NCI-H2081 (cell line): ENCODE data around the gene RBM17.
"Not testable (repeated sequence)": the region's sequence is repeated elsewhere in the genome, so short reads cannot be mapped to it uniquely, and the experiment has no call there.

Experiments used
- DNase-seq, 2 experiments: peaks; one replicate each; lab custom pipeline; 2025; lab: John Stamatoyannopoulos, UW

RBM17 gene, protein sequence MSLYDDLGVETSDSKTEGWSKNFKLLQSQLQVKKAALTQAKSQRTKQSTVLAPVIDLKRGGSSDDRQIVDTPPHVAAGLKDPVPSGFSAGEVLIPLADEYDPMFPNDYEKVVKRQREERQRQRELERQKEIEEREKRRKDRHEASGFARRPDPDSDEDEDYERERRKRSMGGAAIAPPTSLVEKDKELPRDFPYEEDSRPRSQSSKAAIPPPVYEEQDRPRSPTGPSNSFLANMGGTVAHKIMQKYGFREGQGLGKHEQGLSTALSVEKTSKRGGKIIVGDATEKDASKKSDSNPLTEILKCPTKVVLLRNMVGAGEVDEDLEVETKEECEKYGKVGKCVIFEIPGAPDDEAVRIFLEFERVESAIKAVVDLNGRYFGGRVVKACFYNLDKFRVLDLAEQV

DNA sequence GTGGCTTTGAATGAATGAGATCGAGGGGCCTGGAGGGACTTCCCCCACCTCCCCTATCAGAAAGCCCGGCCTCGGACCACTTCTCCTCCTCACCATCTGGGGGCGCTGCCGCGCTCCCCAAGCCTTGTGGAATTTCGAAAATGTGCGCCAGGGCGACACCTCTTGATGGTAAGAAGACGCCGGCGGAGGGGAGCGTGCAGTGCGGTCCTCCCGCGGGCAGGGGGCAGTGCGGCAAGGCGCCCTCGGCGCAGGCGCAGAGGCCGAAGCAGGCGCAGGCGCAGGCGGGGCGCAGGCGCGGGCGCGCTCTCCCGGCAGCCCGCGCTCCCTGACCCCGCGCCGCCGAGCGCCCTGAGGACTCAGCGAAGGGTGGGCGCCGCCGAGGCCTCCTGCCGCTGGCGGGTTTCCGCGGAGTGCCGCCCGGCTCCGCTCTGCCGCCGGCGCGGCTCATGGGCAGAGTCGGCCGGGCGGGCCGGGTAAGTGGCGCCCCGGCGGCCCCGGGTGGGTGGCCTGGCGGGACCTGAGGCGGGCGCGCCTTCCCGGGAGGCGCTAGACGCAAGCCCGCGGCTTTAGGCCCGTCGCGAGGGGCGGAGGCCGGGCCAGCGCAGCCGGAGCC is at the start of gene RBM17:
TSS of gene RBM17 (plus strand) at position 314 of the 613 bp plus-strand sequence. CDS start 8,032 bp downstream, outside the sequence.
- peak; percentile 84 to 86 for DNase-seq

DNA sequence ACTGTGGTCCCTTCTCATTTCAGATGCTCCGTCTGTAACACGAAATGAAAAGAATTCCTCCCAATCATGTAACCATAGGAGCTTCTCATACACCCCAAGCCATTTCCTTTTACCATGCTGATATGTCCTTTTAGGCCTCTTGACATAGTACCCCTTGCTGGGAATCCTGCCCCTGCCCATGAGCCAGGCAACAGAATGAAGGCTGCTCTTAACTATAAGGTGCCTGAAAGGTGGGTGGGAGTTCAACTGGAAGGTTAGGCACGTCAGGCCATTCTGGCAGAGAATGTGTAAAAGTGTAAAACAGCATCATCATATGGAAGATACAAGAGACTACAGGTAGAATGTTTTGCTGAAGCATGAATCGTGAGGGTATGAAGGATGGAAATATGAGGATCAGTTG is 49.1 kb upstream of the RBM17 start:
- DNase-seq = no peak

DNA sequence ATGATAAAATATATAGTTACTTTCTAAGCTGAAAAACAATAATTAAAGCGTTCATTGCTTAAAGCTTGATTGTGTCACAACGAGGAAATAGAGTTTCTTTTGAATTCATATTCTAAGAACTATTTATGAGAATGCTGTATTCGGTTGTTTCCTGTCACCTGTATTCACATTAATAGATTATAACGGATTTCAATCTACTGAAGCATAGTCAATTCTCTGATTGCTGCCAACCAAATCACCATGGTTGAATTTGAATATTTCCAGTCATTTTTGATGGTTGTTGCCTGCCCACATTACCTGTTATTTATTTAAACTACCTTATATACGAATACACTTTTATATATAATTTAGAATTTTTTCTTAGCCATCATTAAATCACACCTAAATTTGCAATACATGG is 48.6 kb upstream of the RBM17 start:
- DNase-seq = no peak

DNA sequence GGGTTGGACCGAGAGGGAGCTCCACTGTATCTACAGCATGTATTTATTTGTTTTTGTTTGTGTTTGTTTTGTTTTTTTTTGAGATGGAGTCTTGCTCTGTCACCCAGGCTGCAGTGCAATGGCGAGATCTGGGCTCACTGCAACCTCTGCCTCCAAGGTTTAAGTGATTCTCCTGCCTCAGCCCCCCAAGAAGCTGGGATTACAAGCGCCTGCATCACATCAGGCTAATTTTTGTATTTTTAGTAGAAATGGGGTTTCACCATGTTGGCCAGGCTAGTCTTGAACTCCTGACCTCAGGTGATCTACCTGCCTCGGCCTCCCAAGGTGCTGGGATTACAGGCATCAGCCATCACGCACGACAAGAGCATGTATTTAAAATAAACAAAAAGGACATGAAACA is 45.5 kb upstream of the RBM17 start:
- DNase-seq = not testable (repeated sequence)

DNA sequence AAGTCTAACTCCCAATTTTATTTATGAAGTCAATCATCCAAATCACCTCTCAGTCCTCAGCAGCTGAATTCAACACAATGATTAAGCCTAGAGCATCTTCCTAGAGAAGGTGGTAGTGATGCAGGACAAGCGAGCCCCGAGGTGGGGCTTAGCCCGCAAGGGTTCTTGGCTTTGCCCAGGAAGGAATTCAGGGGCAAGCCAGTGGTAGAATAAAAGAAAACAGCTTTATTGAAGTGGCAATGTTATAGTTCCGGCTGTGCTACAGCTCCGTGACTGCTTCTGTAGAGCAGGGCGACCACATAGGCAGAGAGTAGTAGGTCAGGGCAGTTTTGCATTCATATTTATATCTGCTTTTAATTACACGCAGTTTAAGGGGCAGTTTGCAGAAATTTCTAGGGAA is 44.8 kb upstream of the RBM17 start:
- no peak for DNase-seq

DNA sequence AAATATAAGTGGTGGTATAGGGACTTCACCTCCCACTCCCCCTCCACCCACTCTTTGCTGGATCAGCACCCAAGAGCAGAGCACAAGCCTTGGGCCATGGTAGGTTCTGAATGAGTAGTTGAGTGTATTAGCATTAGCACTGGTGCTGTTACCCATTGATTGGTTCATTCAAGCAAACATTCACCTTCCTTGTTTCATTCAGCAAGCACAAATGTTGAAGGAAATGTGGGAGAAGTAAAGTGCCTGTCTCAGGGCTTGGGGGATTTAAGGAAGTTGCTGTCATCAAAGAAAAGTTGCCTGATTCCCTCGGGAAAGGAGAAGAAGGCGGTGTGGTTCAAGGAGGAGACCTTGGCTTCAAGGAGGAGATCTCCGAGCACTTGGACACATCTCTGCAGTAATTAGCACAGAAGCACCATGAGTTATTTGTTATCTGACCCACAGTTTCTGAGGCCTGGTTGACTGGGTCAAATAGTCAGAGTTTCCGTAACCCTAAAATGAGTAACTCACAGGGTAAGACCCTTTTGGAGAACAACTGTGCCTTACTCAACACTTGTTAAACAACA is 44.0 kb upstream of the RBM17 start:
- no peak for DNase-seq

DNA sequence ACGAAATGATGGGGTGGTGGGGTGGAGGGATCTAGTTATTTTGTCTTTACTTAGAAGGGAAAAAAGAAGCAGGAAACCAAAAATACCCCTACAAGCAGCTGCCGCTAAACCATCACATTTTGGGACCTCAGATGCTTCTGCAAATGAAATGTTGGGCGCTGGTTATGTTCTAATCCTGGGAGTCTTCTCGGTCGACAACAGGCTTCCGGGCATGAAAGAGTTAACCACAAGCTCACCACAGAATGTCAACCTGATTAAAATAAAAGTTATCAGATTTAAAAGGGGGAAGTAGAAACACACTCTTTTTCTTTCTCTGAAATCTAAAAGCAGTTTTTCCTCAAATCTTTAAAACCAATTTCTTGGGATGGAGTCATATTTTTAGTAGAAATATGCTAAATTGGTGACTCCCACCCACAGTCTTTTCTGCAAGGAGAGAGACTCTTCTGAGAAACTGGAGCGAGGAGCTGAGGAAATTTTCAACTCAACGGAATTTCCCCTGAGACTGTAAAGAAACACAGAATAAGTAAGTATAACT is 43.5 kb upstream of the RBM17 start:
- no peak for DNase-seq

DNA sequence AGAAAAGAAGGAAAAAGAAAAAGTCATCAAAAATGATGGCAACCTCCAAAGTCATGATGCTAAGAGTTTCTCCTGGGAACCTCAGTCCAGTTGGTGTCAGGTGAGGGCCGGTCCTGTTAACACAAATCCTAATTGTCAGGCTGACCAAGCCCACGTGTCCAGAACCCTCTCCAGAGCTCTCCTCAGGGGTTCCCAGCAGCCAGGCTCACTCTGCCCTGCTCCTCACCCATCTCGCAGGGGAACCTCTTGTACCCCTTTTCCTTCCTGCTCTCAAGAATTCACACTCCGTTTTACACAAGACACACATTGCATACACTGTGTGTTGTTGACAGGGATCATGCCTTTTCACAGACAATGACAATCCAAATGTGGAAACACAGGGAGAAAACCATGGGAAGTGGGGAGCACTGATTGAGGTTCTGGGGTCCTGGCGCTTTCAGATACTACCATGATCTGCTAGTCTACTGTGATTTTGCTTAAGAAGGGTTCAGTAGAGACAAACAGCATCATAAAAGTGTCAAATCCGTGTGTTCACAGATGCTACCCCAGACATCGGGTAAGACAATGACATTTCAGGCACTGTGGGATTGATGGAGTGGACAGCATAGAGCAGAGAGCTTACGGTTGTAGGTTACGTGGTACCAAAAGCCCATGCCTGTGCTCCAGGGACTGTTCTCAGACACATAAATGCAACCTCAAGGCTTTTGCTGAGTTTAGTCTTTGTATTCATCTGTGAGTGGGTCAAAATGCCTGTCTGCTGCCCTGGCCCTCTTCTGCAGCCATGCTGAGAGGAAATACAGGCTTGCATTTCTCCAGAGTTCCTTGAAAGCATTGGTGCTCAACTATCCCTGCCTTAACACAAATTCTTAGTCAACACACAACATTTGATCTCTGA is 42.7 kb upstream of the RBM17 start:
- no peak for DNase-seq

DNA sequence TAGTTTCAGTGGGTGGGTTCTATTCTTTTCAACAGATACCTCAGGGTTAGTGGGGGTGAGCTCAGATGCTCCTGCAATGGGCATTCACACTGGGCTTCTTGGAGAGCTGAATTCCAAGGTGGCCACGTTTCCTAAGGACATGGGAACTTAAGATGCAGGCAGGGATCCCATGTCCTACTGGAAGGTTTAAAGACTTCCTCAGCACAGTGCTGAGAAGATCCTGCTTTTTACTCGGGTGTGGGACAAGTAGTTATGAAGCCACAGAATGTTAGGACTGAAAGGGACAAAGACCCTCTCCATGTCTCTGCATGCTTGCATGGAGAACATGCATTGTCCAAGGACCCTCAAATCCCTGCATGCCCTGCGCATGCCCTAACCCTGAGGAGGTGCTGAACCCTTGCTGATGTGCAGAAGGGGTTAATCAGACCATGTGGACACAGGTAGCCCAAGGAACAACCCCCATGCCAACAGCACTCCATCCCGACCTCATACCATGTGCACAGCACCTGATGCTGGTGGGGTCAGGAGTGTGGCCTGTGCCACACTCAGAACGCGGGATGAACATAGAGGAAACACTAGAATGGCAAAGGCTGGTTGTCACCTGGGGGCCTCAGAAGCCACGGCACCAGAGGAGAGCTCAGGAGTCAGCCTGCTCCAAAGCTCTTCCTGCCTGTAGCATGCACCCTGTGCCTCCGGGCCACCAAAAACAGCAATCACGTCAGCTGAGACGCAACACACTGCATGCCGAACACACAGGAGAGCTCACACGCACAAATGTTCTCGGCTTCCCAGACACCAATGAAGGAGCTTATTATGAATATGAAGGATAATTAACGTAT is 41.8 kb upstream of the RBM17 start:
- no peak for DNase-seq

DNA sequence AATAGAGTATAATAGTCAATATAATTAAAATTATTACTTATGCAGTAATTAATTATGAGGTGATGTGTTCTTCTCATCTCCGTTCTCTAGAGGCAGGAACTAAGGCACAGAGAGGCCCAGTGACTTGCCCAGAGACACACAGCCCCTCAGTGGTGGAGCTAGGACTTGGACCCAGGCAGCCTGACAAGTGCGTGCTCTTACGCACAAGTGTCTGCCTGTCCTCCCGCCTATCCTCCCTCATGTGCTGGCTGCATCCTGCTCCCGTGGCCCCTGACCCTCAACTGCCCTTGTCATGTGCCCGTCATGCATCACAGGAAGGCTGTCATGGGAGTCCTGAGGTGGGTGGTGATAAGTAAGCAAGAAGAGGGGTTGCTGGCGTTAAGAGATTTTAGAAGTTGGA is 41.0 kb upstream of the RBM17 start:
- DNase-seq = no peak

DNA sequence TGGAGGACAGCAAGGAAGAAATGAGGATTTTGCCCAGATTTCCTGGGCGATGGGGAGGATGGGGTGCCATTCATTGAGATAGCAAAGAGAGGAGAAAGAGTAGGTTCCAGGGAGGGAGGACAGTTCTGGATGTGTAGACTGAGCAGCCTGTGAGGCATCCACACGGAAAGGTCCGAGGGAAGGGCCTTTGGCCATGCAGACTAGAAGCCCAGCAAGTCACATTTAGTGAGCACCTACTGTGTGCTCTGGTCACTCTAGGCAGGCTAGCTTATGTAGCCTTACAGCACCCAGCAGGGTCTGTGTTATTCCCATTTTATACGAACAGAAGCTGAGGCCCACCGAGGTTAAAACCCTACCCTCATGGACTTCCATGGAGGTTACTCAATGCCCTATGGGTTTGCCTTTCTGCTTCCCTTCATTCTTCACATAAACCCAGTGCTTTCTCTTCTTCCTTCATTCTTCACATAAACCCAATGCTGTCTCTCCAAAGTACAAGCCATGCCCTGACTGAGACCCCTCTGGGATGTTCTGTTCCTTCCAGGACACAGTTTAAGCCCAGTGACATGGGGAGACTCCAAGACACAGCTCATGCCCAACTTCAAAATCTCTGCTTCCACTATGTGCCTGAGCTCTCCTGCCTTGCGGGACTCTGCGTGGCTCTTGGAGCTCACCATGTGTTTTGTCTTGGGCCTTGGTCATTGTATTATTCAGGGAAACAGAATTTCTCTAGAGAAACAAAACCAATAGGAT is 40.4 kb upstream of the RBM17 start:
- no peak for DNase-seq

DNA sequence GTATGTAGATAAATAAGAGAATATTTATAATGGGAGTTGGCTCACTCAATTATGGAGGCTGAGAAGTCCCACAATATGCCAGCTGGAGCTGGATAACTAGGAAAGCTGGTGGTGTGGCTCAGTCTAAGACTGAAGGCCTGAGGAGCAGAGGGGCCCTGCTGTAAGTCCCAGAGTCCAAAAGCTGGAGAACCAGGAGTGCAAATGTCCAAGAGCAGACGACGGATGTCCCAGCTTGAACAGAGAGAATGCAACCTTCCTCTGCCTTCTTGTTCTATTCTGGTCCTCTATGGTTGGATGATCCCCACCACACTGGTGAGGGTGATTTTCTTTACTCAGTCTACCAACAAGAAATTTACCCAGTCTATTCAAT is 39.8 kb upstream of the RBM17 start:
- DNase-seq = no peak

DNA sequence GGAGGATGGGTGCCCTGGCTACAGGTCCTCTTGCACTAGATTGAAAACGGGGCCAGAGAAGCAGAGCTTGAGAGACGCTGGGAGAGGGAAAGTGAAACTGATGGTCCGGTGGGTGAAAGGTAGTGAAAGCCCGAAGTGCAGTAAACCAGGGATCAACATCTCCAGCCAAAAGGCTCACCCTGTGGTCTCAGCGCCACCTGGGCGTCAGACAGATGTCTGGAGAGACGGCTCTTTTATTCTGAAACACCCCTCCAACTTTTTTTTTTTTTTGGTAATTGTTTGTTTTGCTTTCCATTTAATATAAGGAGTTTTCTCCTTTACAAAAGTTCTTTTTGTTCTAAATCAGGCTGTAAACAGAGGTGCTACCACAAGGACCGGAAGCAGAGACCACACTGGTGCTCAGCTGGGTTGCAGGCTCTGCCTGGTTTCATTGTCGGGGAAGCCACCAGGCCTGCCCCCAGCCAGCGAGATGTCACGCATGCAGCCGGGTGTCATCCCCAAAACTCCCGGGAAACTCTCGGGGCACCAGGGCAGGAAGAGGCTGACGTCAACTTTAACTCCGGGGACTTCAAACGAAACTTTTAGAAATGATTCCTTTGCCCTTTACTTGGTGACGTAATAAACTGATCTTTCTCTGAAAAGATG is 37.9 kb upstream of the RBM17 start:
- no peak for DNase-seq

DNA sequence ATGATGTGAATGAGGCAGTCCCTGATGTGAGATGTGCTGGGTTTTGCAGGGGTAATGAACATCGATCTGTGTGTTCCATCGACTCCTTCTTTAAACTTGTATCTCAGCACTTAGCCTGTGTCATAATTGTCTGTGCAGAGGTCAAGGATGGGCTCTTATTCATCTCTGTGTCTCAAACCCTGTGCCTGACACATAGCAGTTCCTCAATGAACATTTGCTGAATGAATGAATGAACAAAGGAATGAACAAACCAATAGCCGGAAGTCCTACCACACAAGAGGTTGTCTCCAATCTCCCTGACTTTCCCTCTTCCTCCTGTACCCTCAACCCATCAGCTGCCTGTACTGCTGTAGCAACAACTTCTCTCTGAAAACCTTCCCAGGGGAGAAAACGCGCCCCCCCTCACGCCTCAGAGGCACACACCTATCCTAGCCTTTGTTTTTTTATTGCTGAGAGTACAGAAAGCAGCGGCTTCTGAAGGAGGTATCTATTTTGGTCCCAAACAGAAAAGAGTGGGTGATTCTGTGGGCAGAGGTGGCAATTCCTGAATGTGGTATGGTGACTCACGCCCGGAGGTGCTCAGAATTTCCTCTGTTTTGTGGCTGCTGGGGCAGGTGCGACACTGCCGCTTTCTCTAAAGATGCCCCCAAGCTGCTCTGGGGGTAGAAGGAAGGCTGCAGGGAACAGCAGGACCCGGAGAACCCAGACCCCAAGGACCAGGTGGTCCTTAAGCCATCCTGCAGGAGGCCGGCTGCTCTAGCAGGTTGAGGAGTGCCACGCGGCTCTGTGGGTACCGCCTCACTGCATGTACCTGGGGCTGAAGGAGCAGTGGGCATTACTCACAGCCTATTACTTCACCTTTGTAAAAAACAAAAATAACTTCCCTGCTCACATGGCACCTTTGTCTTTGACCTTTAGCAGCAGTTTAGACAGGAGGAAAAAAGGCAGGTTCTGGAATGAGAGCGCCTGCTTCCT is 36.3 kb upstream of the RBM17 start:
- DNase-seq = no peak

DNA sequence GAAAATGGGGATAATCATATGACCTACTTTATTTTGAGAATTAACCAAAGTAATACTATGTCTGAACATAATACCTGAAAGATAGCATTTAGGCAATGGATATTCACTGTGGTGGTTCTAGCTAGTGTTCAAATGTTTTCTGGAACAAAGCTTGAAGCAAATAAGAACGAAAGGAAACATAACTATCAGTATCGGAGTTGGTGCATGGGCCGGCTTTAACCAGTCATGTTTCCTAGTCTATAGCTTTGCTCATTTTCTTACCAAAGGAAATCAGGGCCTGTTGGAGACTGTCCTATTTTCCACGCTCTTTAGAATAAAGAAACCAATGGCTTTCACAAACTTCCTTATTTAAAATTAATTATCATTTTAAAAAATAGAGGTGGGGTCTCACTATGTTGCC is 35.5 kb upstream of the RBM17 start:
- no peak for DNase-seq

DNA sequence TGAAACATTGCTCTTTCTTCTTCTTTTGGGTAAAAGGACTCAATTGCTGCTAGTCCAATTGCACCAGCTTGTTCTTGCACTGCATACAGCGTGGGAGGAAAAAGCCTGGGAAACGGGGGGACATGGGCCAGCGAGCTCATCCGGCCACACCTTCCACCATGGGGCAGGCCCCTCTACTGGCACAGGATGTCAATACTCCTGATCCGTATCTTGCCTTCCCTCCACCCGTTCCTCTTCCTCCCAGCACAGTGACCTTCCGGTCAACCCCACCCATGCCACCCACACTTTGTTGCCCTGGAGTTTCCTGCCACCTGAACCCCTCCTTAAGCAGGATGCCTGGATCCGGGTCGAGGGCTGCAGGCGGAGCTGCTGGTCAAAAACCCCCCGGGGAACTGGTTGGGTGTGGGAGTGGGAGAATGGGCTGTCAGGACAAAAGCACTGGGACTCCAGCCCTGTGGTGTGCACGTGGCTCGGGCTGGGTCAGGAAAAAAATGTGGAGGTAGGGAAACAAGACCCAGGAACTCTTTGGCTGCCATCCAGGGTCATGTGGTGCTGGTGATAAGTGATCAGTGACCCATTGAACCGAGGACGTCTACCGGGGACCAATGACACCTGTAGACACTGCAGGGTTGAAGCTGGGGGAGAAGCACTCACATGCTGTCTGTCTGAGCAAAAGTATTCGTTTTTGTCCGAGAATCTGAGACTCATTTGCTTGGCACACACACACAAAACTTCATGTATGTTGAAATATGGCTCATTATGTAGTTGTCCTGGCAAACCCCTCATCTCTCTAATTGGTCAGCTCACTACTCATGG is 34.8 kb upstream of the RBM17 start:
- DNase-seq = no peak

DNA sequence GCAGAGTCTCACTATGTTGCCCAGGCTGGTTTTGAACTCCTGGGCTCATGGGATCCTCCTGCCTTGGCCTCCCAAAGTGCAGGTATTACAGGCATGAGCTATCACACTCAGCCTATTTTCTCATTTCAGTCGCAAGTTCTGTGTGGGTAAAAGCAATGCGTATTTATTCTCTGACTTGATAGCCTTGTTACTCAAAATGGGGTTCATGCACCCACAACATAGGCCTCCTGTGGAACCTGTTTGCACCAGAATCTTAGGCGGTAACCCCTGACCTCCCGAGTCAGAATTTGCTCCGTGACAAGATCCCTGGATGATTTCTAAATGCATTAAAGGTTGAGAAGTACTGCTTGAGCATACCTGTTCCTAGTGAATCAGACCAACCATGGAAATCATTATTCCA is 34.0 kb upstream of the RBM17 start:
- no peak for DNase-seq

DNA sequence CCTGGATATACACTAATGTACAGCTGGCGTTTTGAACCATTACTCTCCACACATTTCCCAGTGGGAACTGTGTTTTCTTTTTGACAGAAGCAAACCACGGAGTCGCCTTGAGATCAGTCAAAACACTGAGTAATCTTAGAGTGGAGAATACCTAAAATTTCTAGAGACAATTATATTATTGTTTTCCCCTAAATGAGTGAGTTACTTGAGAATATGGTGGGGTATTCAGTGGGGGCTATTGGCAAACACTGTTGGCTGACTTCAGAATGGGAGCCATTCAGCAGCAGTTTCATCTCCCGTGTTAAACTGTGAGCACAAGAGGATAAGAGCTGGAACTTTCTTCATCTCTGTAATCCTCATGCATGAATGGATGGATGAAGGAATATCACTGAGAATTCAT is 32.9 kb upstream of the RBM17 start:
- DNase-seq = no peak
